ENCODE data around the gene HSP90AB1.

Gene HSP90AB1

GRCh38 chr6:44271406-44271723 lies 24.5 kb downstream of the HSP90AB1 start:
- no peak for DNase-seq
- TF ChIP-seq CTCF (IDR thresholded peaks at IDR 0.05; ENCODE audit: low read depth, low read length), result no peak
- no peaks in the 10 kb centered on the region for H3K36me3 ChIP-seq
- H3K27me3 ChIP-seq, result no peaks in the 10 kb centered on the region
- peak overlapping the region; percentile 34 for H3K4me3 ChIP-seq (ENCODE audit: low read depth, low read length)
- H3K9me3 ChIP-seq, result no peaks in the 10 kb centered on the region
- H3K4me1 ChIP-seq, result peaks cover 4% of the 10 kb centered on the region; the same call in 1 of the 2 replicates

GRCh38 chr6:44271914-44272313 lies 25.0 kb downstream of the HSP90AB1 start:
- no peaks in the 10 kb centered on the region for H3K27me3 ChIP-seq
- TF ChIP-seq CTCF (IDR thresholded peaks at IDR 0.05; ENCODE audit: low read depth, low read length), result no peak
- no peaks in the 10 kb centered on the region for H3K9me3 ChIP-seq
- H3K4me1 ChIP-seq, result peaks cover 4% of the 10 kb centered on the region; the same call in 1 of the 2 replicates
- no peak overlapping the region for H3K4me3 ChIP-seq (ENCODE audit: low read depth, low read length)
- H3K36me3 ChIP-seq, result no peaks in the 10 kb centered on the region
- no peak for DNase-seq

- no peak for TF ChIP-seq CTCF (IDR thresholded peaks at IDR 0.05; ENCODE audit: low read depth, low read length)
- H3K9me3 ChIP-seq, result no peaks in the 10 kb centered on the region
- DNase-seq, result no peak
- no peaks in the 10 kb centered on the region for H3K27me3 ChIP-seq
- no peak overlapping the region for H3K4me3 ChIP-seq (ENCODE audit: low read depth, low read length)
- no peaks in the 10 kb centered on the region for H3K36me3 ChIP-seq
- H3K4me1 ChIP-seq, result peaks cover 4% of the 10 kb centered on the region; the same call in 1 of the 2 replicates
These were observed 25.6 kb downstream of the HSP90AB1 start for GRCh38 chr6:44272529-44272928.

- no peaks in the 10 kb centered on the region for H3K36me3 ChIP-seq
- no peaks in the 10 kb centered on the region for H3K9me3 ChIP-seq
- H3K4me3 ChIP-seq (ENCODE audit: low read depth, low read length), result no peak overlapping the region
- peaks cover 4% of the 10 kb centered on the region; the same call in 1 of the 2 replicates for H3K4me1 ChIP-seq
- TF ChIP-seq CTCF (IDR thresholded peaks at IDR 0.05; ENCODE audit: low read depth, low read length), result no peak
- no peaks in the 10 kb centered on the region for H3K27me3 ChIP-seq
- no peak for DNase-seq
These were observed 26.2 kb downstream of the HSP90AB1 start for GRCh38 chr6:44272999-44273566.

GRCh38 chr6:44273617-44274016 lies 26.7 kb downstream of the HSP90AB1 start:
- DNase-seq, result no peak
- no peak overlapping the region for H3K4me3 ChIP-seq (ENCODE audit: low read depth, low read length)
- peaks cover 4% of the 10 kb centered on the region; the same call in 1 of the 2 replicates for H3K4me1 ChIP-seq
- no peaks in the 10 kb centered on the region for H3K27me3 ChIP-seq
- no peaks in the 10 kb centered on the region for H3K36me3 ChIP-seq
- H3K9me3 ChIP-seq, result no peaks in the 10 kb centered on the region
- no peak for TF ChIP-seq CTCF (IDR thresholded peaks at IDR 0.05; ENCODE audit: low read depth, low read length)

GRCh38 chr6:44275271-44275748 lies 28.4 kb downstream of the HSP90AB1 start:
- Histone ChIP-seq H3K4me3 (ENCODE audit: low read depth, low read length) (no peak overlapping the region), H3K4me1 (peaks cover 4% of the 10 kb centered on the region; the same call in 1 of the 2 replicates), H3K36me3 (no peaks in the 10 kb centered on the region), H3K27me3 (no peaks in the 10 kb centered on the region), H3K9me3 (no peaks in the 10 kb centered on the region)
- TF ChIP-seq CTCF (IDR thresholded peaks at IDR 0.05; ENCODE audit: low read depth, low read length), result no peak
- DNase-seq, result no peak
